Keratinocyte (primary cell): ENCODE measurements around the gene MPND.

Experiments used
- EZH2 ChIP-seq: IDR thresholded peaks from one replicate; pipeline ENCODE4 v1.6.1; 2012; ENCODE audit warnings: inconsistent platforms, mild to moderate bottlenecking, low read length, moderate library complexity
- TF ChIP-seq, protein P1 (sequence below), 3 experiments: IDR thresholded peaks in 1 of 3; conservative IDR thresholded peaks in 1 of 3; optimal IDR thresholded peaks in 1 of 3; 2 replicates in 2 of 3; 3 replicates in 1 of 3; pipeline versions ENCODE3 to v1.5.1; 2011; ENCODE audit warnings: low read length in 3 of 3, mild to moderate bottlenecking in 3 of 3, moderate library complexity in 2 of 3, control low read depth in 1 of 3, inconsistent platforms in 1 of 3; ENCODE audit not compliant: insufficient read depth in 2 of 3; ENCODE audit errors: extremely low read depth in 1 of 3

DNA sequence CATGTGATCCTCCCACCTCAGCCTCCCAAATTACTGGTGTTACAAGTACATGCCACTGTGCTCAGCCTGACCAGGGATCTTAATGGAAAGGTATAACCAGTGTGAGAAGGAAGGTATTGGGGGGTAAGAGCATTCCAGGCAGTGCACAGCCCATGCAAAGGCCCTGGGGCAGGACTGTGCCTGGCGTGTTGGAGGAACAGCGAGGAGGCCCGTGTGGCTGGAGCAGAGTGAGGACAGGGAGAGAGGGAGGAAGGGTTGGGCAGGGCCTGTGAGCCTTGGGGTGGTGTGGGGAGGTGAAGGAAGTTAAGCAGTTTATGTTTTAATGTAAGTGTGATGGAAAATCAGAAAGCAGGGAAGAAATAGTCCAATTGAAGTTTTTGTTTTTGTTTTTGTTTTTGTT, 42.8 kb upstream of the MPND start:
- TF ChIP-seq, protein P1, sequence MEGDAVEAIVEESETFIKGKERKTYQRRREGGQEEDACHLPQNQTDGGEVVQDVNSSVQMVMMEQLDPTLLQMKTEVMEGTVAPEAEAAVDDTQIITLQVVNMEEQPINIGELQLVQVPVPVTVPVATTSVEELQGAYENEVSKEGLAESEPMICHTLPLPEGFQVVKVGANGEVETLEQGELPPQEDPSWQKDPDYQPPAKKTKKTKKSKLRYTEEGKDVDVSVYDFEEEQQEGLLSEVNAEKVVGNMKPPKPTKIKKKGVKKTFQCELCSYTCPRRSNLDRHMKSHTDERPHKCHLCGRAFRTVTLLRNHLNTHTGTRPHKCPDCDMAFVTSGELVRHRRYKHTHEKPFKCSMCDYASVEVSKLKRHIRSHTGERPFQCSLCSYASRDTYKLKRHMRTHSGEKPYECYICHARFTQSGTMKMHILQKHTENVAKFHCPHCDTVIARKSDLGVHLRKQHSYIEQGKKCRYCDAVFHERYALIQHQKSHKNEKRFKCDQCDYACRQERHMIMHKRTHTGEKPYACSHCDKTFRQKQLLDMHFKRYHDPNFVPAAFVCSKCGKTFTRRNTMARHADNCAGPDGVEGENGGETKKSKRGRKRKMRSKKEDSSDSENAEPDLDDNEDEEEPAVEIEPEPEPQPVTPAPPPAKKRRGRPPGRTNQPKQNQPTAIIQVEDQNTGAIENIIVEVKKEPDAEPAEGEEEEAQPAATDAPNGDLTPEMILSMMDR (optimal IDR thresholded peaks at IDR 0.05 in 1 of 3, IDR thresholded peaks at IDR 0.05 in 1 of 3, conservative IDR thresholded peaks at IDR 0.05 in 1 of 3; ENCODE audit: extremely low read depth in 1 of 3, insufficient read depth in 2 of 3, low read length in 3 of 3): no peak
- TF ChIP-seq EZH2: no peak
